K562 (cell line): Measurements from ENCODE around the gene CST7.

Experiments
- BACH1 ChIP-seq: fragments of 200-800 bp; sonication (Bioruptor generic); IDR thresholded peaks from 2 replicates; pipeline ENCODE4 v1.6.1; 2016; ENCODE audit warnings: missing genetic modification characterization, missing compliant biosample characterization
- CHD1 ChIP-seq: fragments of 200-600 bp; sonication (generic); IDR thresholded peaks from one replicate; pipeline ENCODE4 v1.6.1; 2012; ENCODE audit warnings: mild to moderate bottlenecking, moderate library complexity, low read length, inconsistent platforms
- CTCF ChIP-seq, 3 experiments: IDR thresholded peaks in 2 of 3; conservative IDR thresholded peaks in 1 of 3; 2 replicates each; pipeline ENCODE4 v1.5.1; 2011 to 2012; ENCODE audit warnings: low read length in 3 of 3, mild to moderate bottlenecking in 3 of 3, control low read depth in 2 of 3, improper control_type of control experiment in 1 of 3, inconsistent platforms in 1 of 3, low read depth in 1 of 3, mixed read lengths in 1 of 3, moderate library complexity in 1 of 3; ENCODE audit not compliant: insufficient read depth in 2 of 3
- EGR1 ChIP-seq: fragments of 450-650 bp; conservative IDR thresholded peaks from 2 replicates; pipeline ENCODE4 v1.6.1; 2017; ENCODE audit warnings: mild to moderate bottlenecking
- ESRRA ChIP-seq: fragments of 450-650 bp; IDR thresholded peaks from 2 replicates; pipeline ENCODE4 v1.6.1; 2014; ENCODE audit warnings: low read depth, mild to moderate bottlenecking, moderate library complexity, borderline replicate concordance
- EZH2 ChIP-seq: IDR thresholded peaks from 2 replicates; pipeline ENCODE4 v1.6.1; 2012; ENCODE audit warnings: low read depth, mild to moderate bottlenecking, inconsistent platforms, low read length, borderline replicate concordance
- FOSL1 ChIP-seq: fragments of 200-800 bp; sonication (Bioruptor generic); conservative IDR thresholded peaks from 2 replicates; pipeline ENCODE4 v1.6.1; 2016; ENCODE audit warnings: missing genetic modification characterization, missing compliant biosample characterization
- HDGF ChIP-seq: fragments of 450-650 bp; IDR thresholded peaks from 2 replicates; pipeline ENCODE4 v1.6.1; 2016
- KLF10 ChIP-seq: fragments of 250-450 bp; sonication (Bioruptor Pico); IDR thresholded peaks from 2 replicates; pipeline ENCODE4 v1.6.1; 2021; ENCODE audit warnings: matching md5 sums
- POLR2AphosphoS5 ChIP-seq: IDR thresholded peaks from 2 replicates; pipeline ENCODE4 v1.6.1; 2011; ENCODE audit warnings: mild to moderate bottlenecking, low read depth, low read length, moderate library complexity; ENCODE audit not compliant: control insufficient read depth, insufficient read depth
- RB1 ChIP-seq: fragments of 450-650 bp; IDR thresholded peaks from 2 replicates; pipeline ENCODE4 v1.6.1; 2017; ENCODE audit warnings: low read depth, mild to moderate bottlenecking
- TARDBP ChIP-seq: fragments of 450-650 bp; IDR thresholded peaks from 2 replicates; pipeline ENCODE4 v1.6.1; 2016
- ZNF124 ChIP-seq: sonication (generic); formaldehyde crosslinking; IDR thresholded peaks from 2 replicates; pipeline ENCODE4 v1.8.1; 2022; ENCODE audit warnings: missing genetic modification reagents

GRCh38 chr20:24954151-24954550, 5.1 kb downstream of the CST7 start:
- TF ChIP-seq RB1 (no peak), EZH2 (no peak), ZNF124 (CRISPR knock-in tag) (no peak), TARDBP (no peak), EGR1 (no peak), ESRRA (no peak), CHD1 (no peak), POLR2AphosphoS5 (no peak), CTCF (IDR thresholded peaks at IDR 0.05 in 2 of 3, conservative IDR thresholded peaks at IDR 0.05 in 1 of 3; ENCODE audit: insufficient read depth in 2 of 3, low read depth in 1 of 3, low read length in 3 of 3) (no peak), KLF10 (CRISPR knock-in tag) (no peak), HDGF (no peak), BACH1 (tag) (no peak), FOSL1 (tag) (no peak)
